Left ventricle myocardium inferior (tissue), 1 donor: Measurements from ENCODE around the gene MTX3. TPM values are rescaled to one million over a fixed set of nuclear protein-coding genes. Genes with fewer than 3 reads are reported as not detected.

Source experiments
- DNase-seq: peaks from one replicate; pipeline ENCODE4 v3.0.0-alpha.2; 2020
- H3K27ac ChIP-seq: fragments of 200-600 bp; replicated peaks from 2 replicates; pipeline ENCODE4 v1.8.0; 2021
- H3K27me3 ChIP-seq: fragments of 200-600 bp; 2 replicates; pipeline ENCODE4 v1.8.0; 2021; ENCODE audit warnings: low read depth
- H3K36me3 ChIP-seq: fragments of 200-600 bp; 2 replicates; pipeline ENCODE4 v1.8.0; 2021
- H3K4me1 ChIP-seq: fragments of 200-600 bp; 2 replicates; pipeline ENCODE4 v1.8.0; 2021
- H3K4me3 ChIP-seq: fragments of 200-600 bp; 2 replicates; pipeline ENCODE4 v1.8.0; 2021; ENCODE audit warnings: mild to moderate bottlenecking, moderate library complexity
- H3K9me3 ChIP-seq: fragments of 200-600 bp; replicated peaks from 2 replicates; pipeline ENCODE4 v1.8.0; 2021
- CTCF ChIP-seq: fragments of 200-600 bp; IDR thresholded peaks from 2 replicates; pipeline ENCODE4 v1.8.0; 2021; ENCODE audit warnings: antibody characterized with exemption, mild to moderate bottlenecking, borderline replicate concordance
- intact Hi-C: fragments of 100-400 bp; cut with micrococcal nuclease; formaldehyde crosslinking; loops from one replicate; pipeline ENCODE4 v1.11.0; 2022
- total RNA-seq: library from RNA; stranded (reverse); fragmentation: NEBNext Ultra II Directional; extraction: Animal tissue kit (Norgen Biotek cat#: 25700); gene quantifications from one replicate; pipeline ENCODE4 v1.2.1, GENCODE V29; 2021
- donor health status: DM: no; HTN: yes; CAD: no; lungs with severe emphysema.

MTX3 gene
- total RNA-seq, 1 donor from 2014 or later, result 10.4 TPM

DNA sequence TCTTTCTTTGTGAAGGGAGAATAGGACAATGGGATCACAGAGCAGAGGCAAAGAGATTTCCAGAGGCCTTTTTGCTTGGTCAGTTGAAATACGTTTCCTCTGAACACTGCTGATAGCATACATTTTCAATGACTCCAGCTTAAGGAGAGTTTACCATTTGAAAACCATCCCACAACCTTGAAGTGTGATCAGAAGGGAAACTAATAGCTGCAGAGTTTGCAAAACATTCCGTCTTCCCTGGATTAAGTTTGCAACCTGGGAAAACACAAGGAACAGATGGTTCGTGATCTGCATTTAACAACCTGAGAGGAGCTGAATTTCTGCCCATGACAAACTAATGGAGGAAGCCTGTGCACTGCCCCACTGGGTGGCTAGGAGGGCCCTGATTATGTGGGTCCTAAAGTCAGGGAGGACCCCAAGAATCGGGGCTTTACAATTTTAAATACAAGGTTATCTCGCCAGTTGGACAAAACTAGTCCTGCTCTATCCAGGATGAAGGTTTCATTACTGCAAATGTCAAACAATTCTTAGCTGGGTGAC is 35.6 kb downstream of the MTX3 start:
- TF ChIP-seq CTCF, result no peak
- H3K4me1 ChIP-seq, result no peaks in the 10 kb centered on the region
- DNase-seq, result no peak
- no peaks in the 10 kb centered on the region for H3K27me3 ChIP-seq
- H3K36me3 ChIP-seq, result no peaks in the 10 kb centered on the region
- intact Hi-C loops, result no loop called here
- H3K4me3 ChIP-seq, result no peak overlapping the region
- no peak overlapping the region for H3K27ac ChIP-seq
- H3K9me3 ChIP-seq, result no peaks in the 10 kb centered on the region

DNA sequence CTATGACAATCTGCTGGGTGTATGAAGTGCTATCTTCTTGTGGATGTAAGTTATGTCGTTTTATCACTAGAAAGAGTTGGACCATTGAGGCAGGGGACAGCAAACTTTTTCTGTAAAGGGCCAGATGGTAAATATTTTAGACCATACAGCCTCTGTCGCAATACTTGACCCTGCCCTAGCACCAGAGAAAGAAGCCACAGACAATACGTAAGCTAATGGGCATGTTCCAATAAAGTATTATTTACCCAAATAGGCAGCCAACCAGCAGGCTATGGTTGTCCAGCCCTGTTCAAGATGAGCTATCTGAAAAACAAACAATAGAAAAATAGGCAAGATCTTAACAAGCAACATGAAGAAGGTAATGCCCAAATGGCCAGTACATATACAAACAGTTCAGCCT is 36.4 kb downstream of the MTX3 start:
- intact Hi-C loops, result no loop called here
- DNase-seq, result no peak
- H3K27ac ChIP-seq, result no peak overlapping the region
- no peak overlapping the region for H3K4me3 ChIP-seq
- H3K36me3 ChIP-seq, result no peaks in the 10 kb centered on the region
- H3K4me1 ChIP-seq, result no peaks in the 10 kb centered on the region
- no peaks in the 10 kb centered on the region for H3K9me3 ChIP-seq
- H3K27me3 ChIP-seq, result no peaks in the 10 kb centered on the region
- no peak for TF ChIP-seq CTCF

- no peaks in the 10 kb centered on the region for H3K9me3 ChIP-seq
- no peaks in the 10 kb centered on the region for H3K4me1 ChIP-seq
- intact Hi-C loops, result no loop called here
- no peak for TF ChIP-seq CTCF
- H3K27me3 ChIP-seq, result no peaks in the 10 kb centered on the region
- H3K27ac ChIP-seq, result no peak overlapping the region
- no peak for DNase-seq
- H3K4me3 ChIP-seq, result no peak overlapping the region
- H3K36me3 ChIP-seq, result no peaks in the 10 kb centered on the region
These were observed 43.5 kb downstream of the MTX3 start for GRCh38 chr5:79947567-79947966.

DNA sequence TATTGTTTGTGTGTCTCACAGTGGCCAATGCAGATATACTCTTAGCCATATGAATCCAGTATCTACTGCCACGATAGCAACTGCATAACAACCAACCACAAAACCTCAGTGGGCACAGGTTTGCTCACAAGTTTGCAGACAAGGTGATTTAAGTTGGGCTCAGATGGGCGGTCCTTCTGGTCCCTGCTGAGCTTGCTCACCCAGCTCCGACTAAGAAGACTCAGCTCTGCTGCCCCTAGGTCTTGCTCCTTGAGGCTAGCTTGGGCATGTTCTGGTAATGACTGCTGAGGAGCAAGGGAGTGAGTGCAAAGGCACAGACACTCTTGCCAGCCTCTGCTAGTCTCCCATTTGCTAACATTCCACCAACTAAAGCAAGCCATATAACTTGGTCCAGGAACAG is 52.6 kb downstream of the MTX3 start:
- intact Hi-C loops, result no loop called here
- H3K36me3 ChIP-seq, result no peaks in the 10 kb centered on the region
- no peak overlapping the region for H3K4me3 ChIP-seq
- peaks cover 6% of the 10 kb centered on the region for H3K4me1 ChIP-seq
- TF ChIP-seq CTCF, result no peak
- no peak overlapping the region for H3K27ac ChIP-seq
- H3K27me3 ChIP-seq, result no peaks in the 10 kb centered on the region
- no peak for DNase-seq
- no peaks in the 10 kb centered on the region for H3K9me3 ChIP-seq

DNA sequence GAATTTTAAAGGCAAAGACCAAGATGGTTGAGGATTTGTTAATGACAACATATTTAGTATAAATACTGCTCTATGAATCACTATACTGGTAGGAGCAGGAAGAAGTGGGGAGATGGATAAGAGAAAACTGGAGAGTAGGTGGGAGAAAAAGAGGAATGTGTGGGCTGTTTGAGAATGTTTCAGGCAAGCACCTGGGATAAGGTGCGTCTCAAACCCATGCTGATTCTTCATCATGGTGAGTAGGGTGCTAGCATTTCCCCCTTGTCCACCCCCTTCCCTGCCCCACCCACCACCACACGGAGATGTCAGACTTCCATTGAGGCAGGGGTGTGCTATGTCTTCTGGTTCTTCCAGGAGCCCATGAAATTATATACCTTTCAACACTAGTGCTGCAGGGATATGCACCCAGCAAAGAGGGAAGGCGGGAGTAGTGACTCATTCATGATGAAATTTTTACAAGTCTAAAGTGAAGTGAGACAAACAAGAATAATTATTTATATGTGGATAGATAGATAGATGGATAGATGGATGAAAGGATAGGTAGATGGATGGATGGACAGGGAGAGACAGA is 54.3 kb downstream of the MTX3 start:
- H3K4me1 ChIP-seq, result peaks cover 6% of the 10 kb centered on the region
- H3K27me3 ChIP-seq, result no peaks in the 10 kb centered on the region
- peak overlapping the region; percentile 57 for H3K27ac ChIP-seq
- no peaks in the 10 kb centered on the region for H3K36me3 ChIP-seq
- H3K9me3 ChIP-seq, result no peaks in the 10 kb centered on the region
- no peak for DNase-seq
- H3K4me3 ChIP-seq, result no peak overlapping the region
- no peak for TF ChIP-seq CTCF
- intact Hi-C loops, result no loop called here
